Measurements from ENCODE around the gene SRCIN1.
A peak's percentile ranks its signal among the peaks of the same experiment; 100 is the strongest.

SRCIN1 gene

GRCh38 chr17:38599398-38599856 is 6.3 kb downstream of the SRCIN1 start:
- DNase-seq, result no peak

- DNase-seq, result no peak
Observed at GRCh38 chr17:38598995-38599394, 6.8 kb downstream of the SRCIN1 start.

- DNase-seq, result peak; percentile 37
Observed at GRCh38 chr17:38598536-38598935, 7.2 kb downstream of the SRCIN1 start.

- no peak for DNase-seq
Observed at GRCh38 chr17:38597375-38597774, 8.4 kb downstream of the SRCIN1 start.

GRCh38 chr17:38596651-38597050 is 9.1 kb downstream of the SRCIN1 start:
- no peak for DNase-seq

GRCh38 chr17:38595892-38596291 is 9.9 kb downstream of the SRCIN1 start:
- DNase-seq, result no peak

- DNase-seq, result no peak
Observed at GRCh38 chr17:38594152-38594551, 11.6 kb downstream of the SRCIN1 start.

GRCh38 chr17:38592487-38592886 is 13.3 kb downstream of the SRCIN1 start:
- DNase-seq, result no peak

- no peak for DNase-seq
Observed at GRCh38 chr17:38591759-38592241, 14.0 kb downstream of the SRCIN1 start.

GRCh38 chr17:38590988-38591758 is 14.6 kb downstream of the SRCIN1 start:
- DNase-seq, result no peak

GRCh38 chr17:38589462-38590114 is 16.2 kb downstream of the SRCIN1 start:
- no peak for DNase-seq

GRCh38 chr17:38588788-38589174 is 17.0 kb downstream of the SRCIN1 start:
- no peak for DNase-seq

GRCh38 chr17:38587947-38588787 is 17.6 kb downstream of the SRCIN1 start:
- no peak for DNase-seq

- no peak for DNase-seq
Observed at GRCh38 chr17:38587203-38587602, 18.5 kb downstream of the SRCIN1 start.

GRCh38 chr17:38586788-38587187 is 19.0 kb downstream of the SRCIN1 start:
- no peak for DNase-seq

- no peak for DNase-seq
Observed at GRCh38 chr17:38585918-38586529, 19.7 kb downstream of the SRCIN1 start.

GRCh38 chr17:38585056-38585917 is 20.5 kb downstream of the SRCIN1 start:
- DNase-seq, result no peak

- DNase-seq, result no peak
Observed at GRCh38 chr17:38584350-38584925, 21.3 kb downstream of the SRCIN1 start.

GRCh38 chr17:38583828-38584349 is 21.9 kb downstream of the SRCIN1 start:
- no peak for DNase-seq

GRCh38 chr17:38583176-38583575 is 22.6 kb downstream of the SRCIN1 start:
- no peak for DNase-seq

GRCh38 chr17:38582069-38582468 is 23.7 kb downstream of the SRCIN1 start:
- no peak for DNase-seq
